DMS153 (cell line): ENCODE results near the gene KIFC3.
"Not testable (repeated sequence)": the region's sequence is repeated elsewhere in the genome, so short reads cannot be mapped to it uniquely, and the experiment has no call there.

Experiments used
- DNase-seq: peaks from one replicate; lab custom pipeline; 2025; lab: John Stamatoyannopoulos, UW

The KIFC3 gene, protein sequence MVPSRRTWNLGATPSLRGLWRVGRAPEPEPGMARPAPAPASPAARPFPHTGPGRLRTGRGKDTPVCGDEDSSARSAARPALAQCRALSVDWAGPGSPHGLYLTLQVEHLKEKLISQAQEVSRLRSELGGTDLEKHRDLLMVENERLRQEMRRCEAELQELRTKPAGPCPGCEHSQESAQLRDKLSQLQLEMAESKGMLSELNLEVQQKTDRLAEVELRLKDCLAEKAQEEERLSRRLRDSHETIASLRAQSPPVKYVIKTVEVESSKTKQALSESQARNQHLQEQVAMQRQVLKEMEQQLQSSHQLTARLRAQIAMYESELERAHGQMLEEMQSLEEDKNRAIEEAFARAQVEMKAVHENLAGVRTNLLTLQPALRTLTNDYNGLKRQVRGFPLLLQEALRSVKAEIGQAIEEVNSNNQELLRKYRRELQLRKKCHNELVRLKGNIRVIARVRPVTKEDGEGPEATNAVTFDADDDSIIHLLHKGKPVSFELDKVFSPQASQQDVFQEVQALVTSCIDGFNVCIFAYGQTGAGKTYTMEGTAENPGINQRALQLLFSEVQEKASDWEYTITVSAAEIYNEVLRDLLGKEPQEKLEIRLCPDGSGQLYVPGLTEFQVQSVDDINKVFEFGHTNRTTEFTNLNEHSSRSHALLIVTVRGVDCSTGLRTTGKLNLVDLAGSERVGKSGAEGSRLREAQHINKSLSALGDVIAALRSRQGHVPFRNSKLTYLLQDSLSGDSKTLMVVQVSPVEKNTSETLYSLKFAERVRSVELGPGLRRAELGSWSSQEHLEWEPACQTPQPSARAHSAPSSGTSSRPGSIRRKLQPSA

GRCh38 chr16:57802341-57803133 lies at the start of gene KIFC3:
KIFC3 (minus strand) TSS chr16:57802491; CDS start chr16:57798243, 4,248 bp downstream.
- no peak for DNase-seq

DNA sequence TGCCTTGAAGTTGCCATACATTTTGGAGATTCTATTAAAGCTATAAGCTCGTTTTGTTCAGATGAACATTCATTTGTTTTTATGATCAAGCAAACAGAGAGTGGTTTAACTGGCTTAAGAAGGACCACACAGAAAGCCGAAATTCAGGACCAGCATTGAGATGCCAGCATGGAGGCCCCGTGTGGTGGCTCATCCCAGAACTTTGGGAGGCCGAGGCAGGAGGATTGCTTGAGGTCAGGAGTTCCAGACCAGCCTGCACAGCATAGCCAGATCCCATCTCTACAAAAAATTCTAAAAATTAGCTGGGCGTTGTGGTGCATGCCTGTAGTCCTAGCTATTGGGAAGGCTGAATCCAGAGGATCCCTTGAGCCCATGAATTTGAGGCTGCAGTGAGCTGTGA lies 45.9 kb upstream of the KIFC3 start:
- no peak for DNase-seq

GRCh38 chr16:57846931-57847330 lies 44.6 kb upstream of the KIFC3 start:
- DNase-seq: not testable (repeated sequence)

DNA sequence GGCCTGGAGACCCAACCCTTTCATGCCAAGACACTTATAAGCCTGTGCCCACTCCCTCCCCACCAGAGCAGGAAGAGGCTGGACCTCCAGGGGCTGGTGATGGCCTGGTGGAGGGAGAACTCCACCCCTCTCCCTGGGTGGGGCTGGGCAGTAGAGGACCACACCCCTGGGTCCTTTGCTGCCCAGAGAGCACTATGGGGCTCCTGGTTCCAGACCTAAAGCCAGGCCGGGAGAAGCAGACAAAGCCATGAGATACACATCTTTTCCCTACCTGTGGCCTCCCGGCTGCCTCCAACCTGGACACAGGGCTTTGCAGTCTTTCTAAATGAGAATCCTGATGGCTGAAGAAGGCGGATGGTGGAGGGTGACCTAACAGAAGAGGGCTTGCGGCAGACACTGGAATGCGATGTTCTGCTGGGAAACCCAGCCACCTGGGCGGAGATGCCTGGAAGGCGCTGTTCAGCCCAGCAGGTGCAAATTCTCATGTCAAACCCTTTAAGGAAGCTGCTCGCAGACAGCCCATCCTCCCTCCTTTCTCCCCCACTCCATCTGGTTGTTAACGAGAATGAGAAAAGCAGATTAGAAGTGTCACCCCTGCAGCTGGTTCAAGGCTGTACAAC lies 43.9 kb upstream of the KIFC3 start:
- DNase-seq: no peak

DNA sequence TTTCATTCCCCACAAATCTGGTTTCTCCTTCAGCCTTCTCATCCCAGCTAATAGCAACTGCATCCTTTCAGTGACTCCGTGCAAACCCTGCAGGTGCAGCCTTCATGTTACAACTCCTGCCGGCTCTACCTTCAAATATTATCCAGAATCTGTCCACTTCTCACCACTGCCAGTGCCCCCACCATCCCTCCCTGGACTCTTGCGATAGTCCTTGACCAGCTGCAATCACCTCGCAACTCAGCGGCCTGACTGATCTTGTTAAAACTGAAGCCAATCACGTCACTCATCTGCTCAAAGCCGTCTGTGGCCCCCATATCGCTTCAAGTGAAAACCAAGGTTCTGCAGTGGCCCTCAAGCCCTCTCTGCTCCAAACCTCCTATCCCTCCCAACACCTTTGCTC lies 42.8 kb upstream of the KIFC3 start:
- no peak for DNase-seq

GRCh38 chr16:57844416-57845030 lies 42.2 kb upstream of the KIFC3 start:
- DNase-seq: no peak

- DNase-seq: no peak
Measured at GRCh38 chr16:57843400-57843799, 41.1 kb upstream of the KIFC3 start.

DNA sequence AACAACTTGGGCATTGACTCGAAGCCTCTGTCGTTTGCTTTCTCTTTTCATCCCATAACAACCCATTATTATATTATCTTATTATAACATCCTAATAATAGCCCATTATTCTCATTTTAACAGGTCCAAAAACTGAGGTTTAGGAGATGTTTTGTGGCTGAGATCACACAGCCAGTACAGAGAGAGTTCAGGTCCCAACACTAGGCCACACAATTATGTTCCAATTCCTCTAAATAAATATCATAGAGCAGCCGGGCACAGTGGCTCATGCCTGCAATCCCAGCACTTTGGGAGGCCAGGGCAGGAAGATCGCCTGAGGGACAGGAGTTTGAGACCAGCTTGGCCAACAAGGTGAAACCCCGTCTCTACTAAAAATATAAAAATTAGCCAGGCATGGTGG lies 40.3 kb upstream of the KIFC3 start:
- no peak for DNase-seq

DNA sequence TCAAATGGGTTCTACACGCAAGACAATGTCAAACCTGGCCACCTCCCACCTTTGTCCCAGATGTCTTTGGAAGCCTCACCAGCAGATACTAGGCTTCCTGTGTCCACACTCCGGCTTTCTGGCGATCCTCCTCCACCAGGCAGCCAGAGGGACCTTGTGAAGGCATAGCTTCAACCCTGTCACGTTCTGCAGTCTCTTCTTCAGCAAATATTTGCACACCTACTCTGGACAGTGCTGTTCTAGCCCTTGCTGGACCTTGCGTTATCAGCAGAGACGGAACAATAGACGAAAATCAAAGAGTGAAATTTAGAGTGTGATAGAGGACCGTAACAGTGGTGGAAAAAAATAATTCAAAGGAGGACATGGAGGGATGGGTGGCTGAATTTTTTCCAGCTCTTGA lies 38.5 kb upstream of the KIFC3 start:
- no peak for DNase-seq

DNA sequence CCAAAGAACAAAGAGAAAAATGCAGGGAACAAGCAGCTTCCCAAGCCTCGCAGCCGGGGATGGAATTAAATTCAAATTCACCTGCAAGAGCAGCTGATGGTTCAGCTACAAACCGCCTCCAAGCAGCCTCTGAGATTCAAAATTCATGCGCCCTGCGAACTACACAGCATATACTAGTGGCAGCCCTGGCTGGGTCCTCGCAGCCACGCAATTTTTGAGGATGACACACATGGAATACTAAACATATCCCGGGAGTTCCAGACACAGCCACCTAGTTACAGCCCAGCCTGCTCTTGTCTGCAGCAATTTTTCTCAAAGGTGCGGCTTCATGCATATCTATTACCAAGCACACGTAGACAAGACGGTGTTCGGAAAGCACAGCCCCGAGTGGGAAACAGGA lies 35.9 kb upstream of the KIFC3 start:
- no peak for DNase-seq

DNA sequence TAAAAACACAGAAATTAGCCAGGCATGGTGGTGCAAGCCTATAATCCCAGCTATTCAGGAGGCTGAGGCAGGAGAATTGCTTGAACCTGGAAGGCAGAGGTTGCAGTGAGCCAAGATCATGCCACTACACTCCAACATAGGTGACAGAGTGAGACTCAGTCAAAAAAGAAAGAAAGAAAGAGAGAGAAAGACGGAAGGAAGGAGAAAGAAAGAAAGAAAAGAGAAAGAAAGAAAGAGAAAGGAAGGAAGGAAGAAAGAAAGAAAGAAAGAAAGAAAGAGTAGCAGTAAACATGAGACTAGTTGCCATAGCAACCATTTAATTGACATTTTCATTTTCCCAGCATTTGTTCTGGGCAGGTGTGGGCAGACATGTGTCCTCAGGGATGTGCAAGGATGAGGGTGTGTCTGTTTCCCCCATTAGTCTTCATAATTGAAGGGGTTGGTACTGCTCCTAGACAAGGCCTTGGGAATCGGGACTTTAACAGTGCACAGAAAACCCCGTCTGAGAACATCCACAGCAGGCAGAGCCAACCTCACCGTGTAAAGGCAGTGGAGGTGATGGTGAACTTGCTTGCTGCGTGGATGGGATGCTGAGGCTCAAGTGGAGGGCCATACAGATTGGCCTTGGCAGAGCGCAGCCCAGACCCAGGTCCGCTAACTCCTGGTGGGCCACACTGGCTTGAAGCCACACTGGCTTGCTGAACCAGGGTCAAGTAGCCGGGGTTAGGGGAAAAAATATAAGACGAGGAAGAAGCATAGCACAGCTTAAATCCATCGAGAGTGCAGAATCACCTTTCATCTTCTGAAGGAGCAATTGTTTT lies 35.2 kb upstream of the KIFC3 start:
- no peak for DNase-seq

DNA sequence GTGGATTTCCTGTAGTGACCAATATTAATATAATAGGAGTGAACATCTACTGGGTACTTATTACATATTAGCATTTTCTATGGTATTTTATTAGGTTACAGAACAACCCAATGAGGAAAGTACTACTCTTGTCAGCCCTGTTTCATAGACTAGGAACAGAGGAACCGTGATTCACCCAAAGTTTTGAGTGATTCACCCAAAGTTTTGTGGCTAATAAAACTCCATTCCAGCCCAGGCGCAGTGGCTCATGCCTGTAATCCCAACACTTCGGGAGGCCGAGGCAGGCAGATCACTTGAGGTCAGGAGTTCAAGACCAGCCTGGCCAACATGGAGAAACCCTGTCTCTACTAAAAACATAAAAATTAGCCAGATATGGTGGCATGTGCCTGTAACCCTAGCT lies 33.1 kb upstream of the KIFC3 start:
- not testable (repeated sequence) for DNase-seq

- no peak for DNase-seq
Measured at GRCh38 chr16:57834936-57835335, 32.6 kb upstream of the KIFC3 start.

GRCh38 chr16:57830890-57831484 lies 28.7 kb upstream of the KIFC3 start:
- DNase-seq: no peak

DNA sequence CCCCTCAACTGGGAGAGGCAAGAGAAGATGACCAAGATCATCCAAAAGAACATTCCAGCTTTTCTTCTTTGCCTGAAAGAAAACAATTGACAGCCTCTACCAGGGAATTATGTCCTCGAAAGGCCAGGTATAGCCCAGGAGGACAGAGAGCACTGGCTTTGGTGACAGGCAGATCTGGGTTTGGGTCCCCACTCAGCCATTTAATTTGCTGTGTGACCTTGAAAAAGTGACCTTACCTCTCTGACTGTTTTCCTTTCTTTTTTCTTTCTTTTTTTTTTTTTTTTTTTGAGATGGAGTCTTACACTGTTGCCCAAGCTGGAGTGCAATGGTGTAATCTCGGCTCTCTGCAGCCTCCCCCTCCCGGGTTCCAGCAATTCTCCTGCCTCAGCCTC lies 27.7 kb upstream of the KIFC3 start:
- DNase-seq: no peak

DNA sequence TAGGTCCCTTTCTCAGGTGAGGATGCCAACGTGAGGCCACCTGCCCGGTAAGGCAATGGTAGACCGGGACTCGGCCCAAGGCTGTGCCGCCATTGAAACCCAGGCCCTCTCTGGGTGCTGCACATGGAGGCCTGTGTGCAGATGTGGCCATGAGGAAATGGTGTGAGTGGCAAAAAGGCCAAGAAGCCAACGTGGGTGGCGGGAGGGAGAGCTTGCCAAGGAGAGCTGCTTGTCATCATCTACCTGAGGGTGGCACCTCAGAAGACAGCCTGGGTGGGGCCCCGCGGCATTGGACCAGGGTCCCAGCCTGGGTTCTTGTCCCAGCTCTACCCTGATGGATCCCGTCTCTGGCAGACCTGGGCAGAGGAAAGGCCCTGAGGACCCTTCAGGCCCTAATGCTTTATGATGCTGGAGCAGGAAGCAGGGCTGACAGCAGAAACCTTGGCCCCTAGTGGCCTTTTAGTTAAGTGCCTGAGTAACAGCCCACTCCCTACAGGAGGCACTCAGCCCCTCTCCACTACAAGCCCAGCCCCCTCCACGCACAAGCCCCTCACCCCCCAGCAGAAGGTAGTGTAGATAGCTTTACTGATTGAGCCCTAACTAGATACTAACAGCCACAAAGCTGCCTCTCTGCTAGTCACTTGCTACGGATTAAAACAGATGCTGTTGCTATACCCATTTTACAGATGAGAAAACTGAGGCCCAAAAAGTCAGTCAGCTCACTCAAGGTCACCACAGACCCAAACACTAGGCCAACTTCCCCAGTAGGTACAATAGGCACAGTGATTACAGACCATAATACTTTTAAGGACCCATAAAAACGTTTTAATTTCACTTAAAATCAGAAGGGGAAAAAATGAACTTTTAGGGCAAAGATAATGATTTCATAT lies 26.2 kb upstream of the KIFC3 start:
- DNase-seq: no peak

- no peak for DNase-seq
Measured at GRCh38 chr16:57826706-57827625, 24.7 kb upstream of the KIFC3 start.

DNA sequence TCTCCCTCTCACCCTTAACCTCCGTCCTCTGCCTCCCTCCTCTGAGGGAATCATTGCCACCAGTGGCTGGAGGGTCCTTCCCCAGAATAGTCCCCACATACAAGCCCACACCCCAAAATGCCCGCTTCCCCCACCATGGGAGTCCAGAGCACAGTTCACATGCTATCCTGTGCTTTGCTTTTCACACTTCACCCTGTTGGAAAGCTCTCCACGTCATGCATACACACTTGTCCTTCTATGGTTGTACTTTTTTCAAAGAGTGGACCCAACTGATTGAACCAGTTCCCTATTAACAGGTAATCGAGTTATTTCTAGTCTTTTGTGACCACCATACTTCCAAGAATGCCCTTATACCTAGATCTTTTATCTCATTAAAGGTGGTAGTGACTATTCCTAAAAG lies 23.8 kb upstream of the KIFC3 start:
- DNase-seq: no peak
